ENCODE data around the gene PIK3C2G.

GRCh38 chr12:18479256-18479655 is 217.9 kb downstream of the PIK3C2G start:
- no peak for TF ChIP-seq RFX5 (IDR thresholded peaks at IDR 0.05; ENCODE audit: low read depth, low read length)
- TF ChIP-seq CTCF (conservative IDR thresholded peaks at IDR 0.05; ENCODE audit: low read depth, low read length): no peak
- no peak for TF ChIP-seq RAD21 (IDR thresholded peaks at IDR 0.05; ENCODE audit: low read length)
- TF ChIP-seq POLR2A (IDR thresholded peaks at IDR 0.05; ENCODE audit: low read depth, low read length): no peak

All from IMR-90 (cell line).